Measurements from ENCODE around the gene CARMIL1.

Gene CARMIL1

GRCh38 chr6:25619217-25619616 lies 340.0 kb downstream of the CARMIL1 start:
- DNase-seq (ENCODE audit: low spot score) = no peak

GRCh38 chr6:25620391-25620790 lies 341.2 kb downstream of the CARMIL1 start:
- DNase-seq (ENCODE audit: low spot score) = no peak

GRCh38 chr6:25623065-25623464 lies 343.9 kb downstream of the CARMIL1 start:
- no peak for DNase-seq (ENCODE audit: low spot score)

- DNase-seq (ENCODE audit: low spot score) = no peak
These were observed 344.7 kb downstream of the CARMIL1 start for GRCh38 chr6:25623879-25624278.

GRCh38 chr6:25627001-25627400 lies 347.8 kb downstream of the CARMIL1 start:
- DNase-seq (ENCODE audit: low spot score) = no peak

- no peak for DNase-seq (ENCODE audit: low spot score)
These were observed 349.5 kb downstream of the CARMIL1 start for GRCh38 chr6:25628471-25629197.

GRCh38 chr6:25629198-25629576 lies 350.0 kb downstream of the CARMIL1 start:
- DNase-seq (ENCODE audit: low spot score) = no peak

- DNase-seq (ENCODE audit: low spot score) = no peak
These were observed 351.5 kb downstream of the CARMIL1 start for GRCh38 chr6:25630508-25631278.

GRCh38 chr6:25635886-25636317 lies 356.7 kb downstream of the CARMIL1 start:
- DNase-seq (ENCODE audit: low spot score) = no peak

- no peak for DNase-seq (ENCODE audit: low spot score)
These were observed 358.0 kb downstream of the CARMIL1 start for GRCh38 chr6:25637211-25637610.

- DNase-seq (ENCODE audit: low spot score) = no peak
These were observed 358.8 kb downstream of the CARMIL1 start for GRCh38 chr6:25637960-25638434.

- no peak for DNase-seq (ENCODE audit: low spot score)
These were observed 360.5 kb downstream of the CARMIL1 start for GRCh38 chr6:25639653-25640052.

GRCh38 chr6:25640446-25640845 lies 361.3 kb downstream of the CARMIL1 start:
- no peak for DNase-seq (ENCODE audit: low spot score)

GRCh38 chr6:25640891-25641290 lies 361.7 kb downstream of the CARMIL1 start:
- no peak for DNase-seq (ENCODE audit: low spot score)

GRCh38 chr6:25641377-25641776 lies 362.2 kb downstream of the CARMIL1 start:
- DNase-seq (ENCODE audit: low spot score) = no peak

- DNase-seq (ENCODE audit: low spot score) = no peak
These were observed 362.9 kb downstream of the CARMIL1 start for GRCh38 chr6:25641940-25642666.

GRCh38 chr6:25642667-25643328 lies 363.6 kb downstream of the CARMIL1 start:
- DNase-seq (ENCODE audit: low spot score) = no peak

- DNase-seq (ENCODE audit: low spot score) = no peak
These were observed 366.7 kb downstream of the CARMIL1 start for GRCh38 chr6:25645916-25646315.

GRCh38 chr6:25649611-25650010 lies 370.4 kb downstream of the CARMIL1 start:
- DNase-seq (ENCODE audit: low spot score) = no peak

- DNase-seq (ENCODE audit: low spot score) = peak; percentile 8
These were observed 372.9 kb downstream of the CARMIL1 start, which contains the start of gene SCGN for GRCh38 chr6:25652007-25652515. Gene SCGN, plus strand, starts transcription at chr6:25652215. Its CDS starts 189 bp downstream, at chr6:25652404.

- DNase-seq (ENCODE audit: low spot score) = no peak
These were observed 376.5 kb downstream of the CARMIL1 start for GRCh38 chr6:25655723-25656122.

Measured in CD4-positive, alpha-beta T cell treated with Interleukin-6 at 100 ng/mL for 8 hours (primary cell).